Smooth muscle cell (in vitro differentiated cells): ENCODE results near the gene CABCOCO1. TPM values are rescaled to one million over a fixed set of nuclear protein-coding genes. Genes with fewer than 3 reads are reported as not detected.

Experiments used
- DNase-seq: peaks from one replicate; lab custom pipeline; 2025; ENCODE audit not compliant: unreplicated experiment; lab: John Stamatoyannopoulos, UW
- H2AFZ ChIP-seq: fragments of 200-600 bp; sonication (generic); 2 replicates; pipeline ENCODE4 v1.6.0; 2016; ENCODE audit warnings: antibody characterized with exemption, low read depth, mild to moderate bottlenecking
- H3F3A ChIP-seq: fragments of 200-600 bp; sonication (generic); 2 replicates; pipeline ENCODE4 v1.6.0; 2017; ENCODE audit warnings: antibody characterized with exemption, low read depth
- H3K27ac ChIP-seq: fragments of 200-600 bp; sonication (generic); 2 replicates; pipeline ENCODE4 v1.5.1; 2016; ENCODE audit warnings: low read depth, mild to moderate bottlenecking
- H3K27me3 ChIP-seq: fragments of 200-600 bp; sonication (generic); 2 replicates; pipeline ENCODE4 v1.6.1; 2016; ENCODE audit warnings: low read depth, mild to moderate bottlenecking
- H3K36me3 ChIP-seq: fragments of 200-600 bp; sonication (generic); 2 replicates; pipeline ENCODE4 v1.5.1; 2016; ENCODE audit warnings: low read depth
- H3K4me1 ChIP-seq: fragments of 200-600 bp; sonication (generic); 2 replicates; pipeline ENCODE4 v1.5.1; 2016; ENCODE audit warnings: low read depth
- H3K4me2 ChIP-seq: fragments of 200-600 bp; sonication (generic); 2 replicates; pipeline ENCODE4 v1.6.0; 2016; ENCODE audit warnings: mild to moderate bottlenecking
- H3K4me3 ChIP-seq: fragments of 200-600 bp; sonication (generic); 2 replicates; pipeline ENCODE4 v1.5.1; 2016; ENCODE audit warnings: mild to moderate bottlenecking
- H3K79me2 ChIP-seq: fragments of 200-600 bp; sonication (generic); 2 replicates; pipeline ENCODE4 v1.6.0; 2016; ENCODE audit warnings: low read depth, mild to moderate bottlenecking
- H3K9ac ChIP-seq: fragments of 200-600 bp; sonication (generic); 2 replicates; pipeline ENCODE4 v1.6.0; 2016; ENCODE audit warnings: low read depth
- H3K9me3 ChIP-seq: fragments of 200-600 bp; sonication (generic); replicated peaks from 2 replicates; pipeline ENCODE4 v1.5.1; 2016; ENCODE audit warnings: low read depth
- H4K20me1 ChIP-seq: fragments of 200-600 bp; sonication (generic); 2 replicates; pipeline ENCODE4 v1.6.0; 2016; ENCODE audit warnings: low read depth
- WGBS: methylation state at CpG from one replicate; pipeline ENCODE4 v1.1.7; 2016; ENCODE audit warnings: low lambda C conversion rate; 5-methylcytosine and 5-hydroxymethylcytosine counted together
- polyA plus RNA-seq: library from polyadenylated mRNA; unstranded; fragments of >200 nt; fragmentation: Nextera tagmentation; extraction: Ambion mirVana; gene quantifications from 2 replicates; pipeline ENCODE4 v1.2.1, GENCODE V29; 2016
- total RNA-seq: library from RNA; depleted of rRNA; stranded (reverse); fragments of >200 nt; gene quantifications from 2 replicates; pipeline ENCODE4 v1.2.3, GENCODE V29; 2014
- TF ChIP-seq, protein P1 (sequence below): fragments of 200-600 bp; sonication (generic); IDR thresholded peaks from 2 replicates; pipeline ENCODE4 v1.5.1; 2017; ENCODE audit warnings: borderline replicate concordance, mild to moderate bottlenecking, antibody characterized with exemption; ENCODE audit not compliant: insufficient read depth, poor library complexity, severe bottlenecking

The CABCOCO1 gene
- total and polyA plus RNA-seq, 2 experiments from 2014 or later, result 1.2 TPM; not detected in 1

- Histone ChIP-seq H3F3A (no peaks in the 10 kb centered on the region), H3K27ac (no peak overlapping the region), H3K4me1 (no peaks in the 10 kb centered on the region), H3K4me2 (peak overlapping the region; percentile 21), H3K27me3 (no peaks in the 10 kb centered on the region), H3K79me2 (no peaks in the 10 kb centered on the region), H3K9ac (no peak overlapping the region), H4K20me1 (no peaks in the 10 kb centered on the region), H3K4me3 (no peak overlapping the region), H2AFZ (peak overlapping the region; percentile 69), H3K36me3 (no peaks in the 10 kb centered on the region), H3K9me3 (no peaks in the 10 kb centered on the region)
- DNase-seq, result no peak
- 58% methylated on average over 2 of the region's 2 CpGs for whole genome bisulfite sequencing
- TF ChIP-seq, protein P1, sequence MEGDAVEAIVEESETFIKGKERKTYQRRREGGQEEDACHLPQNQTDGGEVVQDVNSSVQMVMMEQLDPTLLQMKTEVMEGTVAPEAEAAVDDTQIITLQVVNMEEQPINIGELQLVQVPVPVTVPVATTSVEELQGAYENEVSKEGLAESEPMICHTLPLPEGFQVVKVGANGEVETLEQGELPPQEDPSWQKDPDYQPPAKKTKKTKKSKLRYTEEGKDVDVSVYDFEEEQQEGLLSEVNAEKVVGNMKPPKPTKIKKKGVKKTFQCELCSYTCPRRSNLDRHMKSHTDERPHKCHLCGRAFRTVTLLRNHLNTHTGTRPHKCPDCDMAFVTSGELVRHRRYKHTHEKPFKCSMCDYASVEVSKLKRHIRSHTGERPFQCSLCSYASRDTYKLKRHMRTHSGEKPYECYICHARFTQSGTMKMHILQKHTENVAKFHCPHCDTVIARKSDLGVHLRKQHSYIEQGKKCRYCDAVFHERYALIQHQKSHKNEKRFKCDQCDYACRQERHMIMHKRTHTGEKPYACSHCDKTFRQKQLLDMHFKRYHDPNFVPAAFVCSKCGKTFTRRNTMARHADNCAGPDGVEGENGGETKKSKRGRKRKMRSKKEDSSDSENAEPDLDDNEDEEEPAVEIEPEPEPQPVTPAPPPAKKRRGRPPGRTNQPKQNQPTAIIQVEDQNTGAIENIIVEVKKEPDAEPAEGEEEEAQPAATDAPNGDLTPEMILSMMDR, result no peak
These were observed 38.5 kb downstream of the CABCOCO1 start for GRCh38 chr10:61701055-61701705.

DNA sequence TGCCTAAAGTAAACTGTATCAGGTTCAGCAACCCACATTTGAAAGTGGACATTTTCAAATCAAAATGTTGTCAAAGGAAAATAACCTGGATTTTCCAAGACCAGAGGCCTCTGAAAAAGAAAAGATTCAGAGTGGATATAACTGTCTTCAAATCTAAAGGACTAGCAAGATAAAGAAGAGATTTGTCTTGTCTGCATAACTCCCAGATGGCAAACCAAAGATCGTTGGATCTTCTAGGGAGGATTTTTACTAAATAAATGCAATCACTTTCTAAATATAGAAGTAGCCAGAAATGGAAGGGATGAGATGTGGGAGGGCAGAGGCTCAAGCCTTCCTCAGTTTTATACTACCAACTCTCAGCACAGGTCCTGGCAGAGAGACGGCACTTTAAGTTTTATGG, 39.0 kb downstream of the CABCOCO1 start:
- no peak for DNase-seq
- Histone ChIP-seq H3K9ac (no peak overlapping the region), H4K20me1 (no peaks in the 10 kb centered on the region), H3K4me1 (no peaks in the 10 kb centered on the region), H3K4me2 (peak overlapping the region; percentile 17), H3K79me2 (no peaks in the 10 kb centered on the region), H3F3A (no peaks in the 10 kb centered on the region), H3K27ac (no peak overlapping the region), H2AFZ (peak overlapping the region; percentile 69), H3K27me3 (no peaks in the 10 kb centered on the region), H3K9me3 (no peaks in the 10 kb centered on the region), H3K36me3 (no peaks in the 10 kb centered on the region), H3K4me3 (no peak overlapping the region)
- 40% methylated on average over 2 of the region's 2 CpGs for WGBS
- TF ChIP-seq, protein P1, result no peak

DNA sequence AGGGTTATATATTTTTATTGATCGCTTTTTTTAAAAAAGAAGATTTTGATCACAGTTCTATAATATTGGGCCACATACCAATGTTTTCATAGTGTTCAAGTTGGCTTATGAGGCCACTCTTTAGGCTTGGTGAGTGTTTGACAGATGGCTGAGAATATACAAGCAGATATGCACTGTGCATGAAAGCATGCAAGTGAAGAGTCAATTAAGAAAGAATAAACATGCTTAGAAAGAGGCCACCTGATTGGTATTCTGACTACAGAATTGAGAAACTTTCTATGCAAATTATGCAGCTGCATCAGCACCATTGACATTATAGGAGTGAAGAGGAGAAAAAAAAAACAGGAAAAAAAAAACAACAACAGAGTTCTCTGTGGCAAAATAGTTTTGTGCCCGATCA, 39.9 kb downstream of the CABCOCO1 start:
- no peaks in the 10 kb centered on the region for H4K20me1 ChIP-seq
- no peaks in the 10 kb centered on the region for H3K4me1 ChIP-seq
- H3K27me3 ChIP-seq, result peaks cover 6% of the 10 kb centered on the region
- no peak overlapping the region for H3K4me3 ChIP-seq
- no peak overlapping the region for H3K4me2 ChIP-seq
- no peaks in the 10 kb centered on the region for H3K36me3 ChIP-seq
- H3K9ac ChIP-seq, result no peak overlapping the region
- H3K9me3 ChIP-seq, result no peaks in the 10 kb centered on the region
- no peak overlapping the region for H2AFZ ChIP-seq
- H3K27ac ChIP-seq, result no peak overlapping the region
- WGBS, result 62% methylated on average over 2 of the region's 2 CpGs
- no peak for DNase-seq
- TF ChIP-seq, protein P1, result no peak
- H3F3A ChIP-seq, result no peaks in the 10 kb centered on the region
- H3K79me2 ChIP-seq, result no peaks in the 10 kb centered on the region

DNA sequence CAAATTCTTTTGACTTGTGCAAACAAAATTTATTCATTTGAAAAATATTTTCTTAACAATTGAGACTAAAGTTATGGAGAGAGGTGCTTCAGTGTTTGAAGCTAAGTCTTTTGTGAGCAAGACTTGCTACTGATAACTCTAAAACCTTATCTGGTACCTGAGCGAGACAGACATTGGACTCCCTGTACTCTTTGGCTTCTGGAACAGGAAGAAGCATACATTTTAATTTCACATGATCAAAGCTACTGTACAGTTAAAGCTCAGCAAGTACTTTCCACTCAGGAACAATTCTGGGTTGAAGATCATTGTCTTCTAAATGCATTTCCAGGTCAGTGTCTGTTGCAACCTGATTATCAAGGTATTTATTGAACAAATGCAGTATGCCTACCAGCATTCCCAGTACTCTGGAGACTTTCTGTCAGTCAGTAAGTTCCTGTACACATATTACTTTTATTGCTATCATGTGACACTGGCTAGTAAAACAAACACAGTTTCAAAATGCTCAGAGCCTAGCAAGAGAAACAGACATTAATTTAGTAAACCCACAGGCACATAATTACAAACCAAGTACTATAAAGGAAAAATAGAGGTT, 42.4 kb downstream of the CABCOCO1 start:
- 93% methylated on average over 1 of the region's 1 CpG for WGBS
- no peaks in the 10 kb centered on the region for H3K79me2 ChIP-seq
- no peaks in the 10 kb centered on the region for H4K20me1 ChIP-seq
- no peak overlapping the region for H3K4me3 ChIP-seq
- H3K36me3 ChIP-seq, result no peaks in the 10 kb centered on the region
- H3K4me2 ChIP-seq, result no peak overlapping the region
- no peak for DNase-seq
- H3K9me3 ChIP-seq, result no peaks in the 10 kb centered on the region
- H3K27me3 ChIP-seq, result peaks cover 6% of the 10 kb centered on the region
- H3F3A ChIP-seq, result no peaks in the 10 kb centered on the region
- no peak overlapping the region for H3K27ac ChIP-seq
- no peak overlapping the region for H2AFZ ChIP-seq
- no peaks in the 10 kb centered on the region for H3K4me1 ChIP-seq
- TF ChIP-seq, protein P1, result no peak
- no peak overlapping the region for H3K9ac ChIP-seq
